HG02759 (cell line): ENCODE measurements around the gene MYH13.

Experiments used
- ATAC-seq: cut with Tn5 transposase; IDR thresholded peaks from one replicate; pipeline ENCODE4 v1.9.1; 2021; ENCODE audit warnings: mild to moderate bottlenecking, moderate library complexity; ENCODE audit not compliant: unreplicated experiment

Gene MYH13

GRCh38 chr17:10372906-10373305, at the start of gene MYH13:
Gene MYH13 (minus strand): TSS chr17:10373006. CDS start chr17:10364530, 8,476 bp downstream.
- no peak for ATAC-seq

- ATAC-seq, result no peak
These were observed 49.2 kb upstream of the MYH13 start, which contains the start of gene MYH8 for GRCh38 chr17:10421900-10422542. Gene MYH8 (minus strand): TSS chr17:10421950. CDS start chr17:10420227, 1,723 bp downstream.

- ATAC-seq, result no peak
These were observed 48.4 kb upstream of the MYH13 start for GRCh38 chr17:10421211-10421610.

- no peak for ATAC-seq
These were observed 48.0 kb upstream of the MYH13 start for GRCh38 chr17:10420811-10421210.

- ATAC-seq, result no peak
These were observed 44.6 kb upstream of the MYH13 start for GRCh38 chr17:10417431-10417830.

- ATAC-seq, result no peak
These were observed 42.4 kb upstream of the MYH13 start for GRCh38 chr17:10415161-10415560.

- ATAC-seq, result no peak
These were observed 30.8 kb upstream of the MYH13 start for GRCh38 chr17:10403589-10403988.

- ATAC-seq, result no peak
These were observed 25.5 kb upstream of the MYH13 start for GRCh38 chr17:10398352-10398751.

GRCh38 chr17:10396524-10397163, 23.8 kb upstream of the MYH13 start:
- ATAC-seq, result no peak

- peak; percentile 65 for ATAC-seq
These were observed 21.5 kb upstream of the MYH13 start for GRCh38 chr17:10394201-10394887.

GRCh38 chr17:10392880-10393279, 20.1 kb upstream of the MYH13 start:
- ATAC-seq, result no peak

- ATAC-seq, result no peak
These were observed 13.1 kb upstream of the MYH13 start for GRCh38 chr17:10385871-10386270.

- ATAC-seq, result no peak
These were observed 11.4 kb upstream of the MYH13 start for GRCh38 chr17:10384175-10384574.

GRCh38 chr17:10380631-10381408, 8.0 kb upstream of the MYH13 start:
- no peak for ATAC-seq

- no peak for ATAC-seq
These were observed 2.7 kb downstream of the MYH13 start for GRCh38 chr17:10370016-10370608.

GRCh38 chr17:10369239-10369638, 3.6 kb downstream of the MYH13 start:
- no peak for ATAC-seq

GRCh38 chr17:10368561-10368960, 4.2 kb downstream of the MYH13 start:
- no peak for ATAC-seq

- no peak for ATAC-seq
These were observed 12.2 kb downstream of the MYH13 start for GRCh38 chr17:10360578-10360977.

- no peak for ATAC-seq
These were observed 15.0 kb downstream of the MYH13 start for GRCh38 chr17:10357768-10358167.

- ATAC-seq, result no peak
These were observed 18.2 kb downstream of the MYH13 start for GRCh38 chr17:10354651-10355050.

- ATAC-seq, result no peak
These were observed 19.9 kb downstream of the MYH13 start for GRCh38 chr17:10352893-10353292.
